KMS-11 (cell line): Measurements from ENCODE around the gene CCSER2.

ENCODE experiments used
- H2AFZ ChIP-seq: fragments of 200-600 bp; sonication (generic); 2 replicates; pipeline ENCODE4 v1.6.1; 2016; ENCODE audit warnings: antibody characterized with exemption, mixed run types, low read depth
- H3K27ac ChIP-seq: fragments of 200-600 bp; sonication (generic); 2 replicates; pipeline ENCODE4 v1.6.1; 2016; ENCODE audit warnings: mild to moderate bottlenecking, mixed run types
- H3K27me3 ChIP-seq: fragments of 200-600 bp; sonication (generic); 2 replicates; pipeline ENCODE4 v1.6.1; 2017; ENCODE audit warnings: mild to moderate bottlenecking, low read depth, mixed run types, moderate library complexity; ENCODE audit not compliant: insufficient read depth
- H3K36me3 ChIP-seq: fragments of 200-600 bp; sonication (generic); 2 replicates; pipeline ENCODE4 v1.6.1; 2017; ENCODE audit warnings: mild to moderate bottlenecking, mixed run types; ENCODE audit not compliant: insufficient read depth
- H3K4me1 ChIP-seq: fragments of 200-600 bp; sonication (generic); 2 replicates; pipeline ENCODE4 v1.6.1; 2016; ENCODE audit warnings: mild to moderate bottlenecking, low read depth, mixed run types; ENCODE audit not compliant: poor library complexity, severe bottlenecking
- H3K4me2 ChIP-seq: fragments of 200-600 bp; sonication (generic); 2 replicates; pipeline ENCODE4 v1.7.0; 2016; ENCODE audit warnings: mild to moderate bottlenecking, mixed run types
- H3K4me3 ChIP-seq: fragments of 200-600 bp; sonication (generic); IDR thresholded peaks from 2 replicates; pipeline ENCODE4 v1.6.1; 2017; ENCODE audit warnings: low read depth, low read length, mixed read lengths; ENCODE audit not compliant: insufficient read depth
- H3K79me2 ChIP-seq: fragments of 200-600 bp; sonication (generic); 2 replicates; pipeline ENCODE4 v1.6.1; 2016; ENCODE audit warnings: low read depth, mixed run types; ENCODE audit not compliant: insufficient read depth
- H3K9ac ChIP-seq: fragments of 200-600 bp; sonication (generic); 2 replicates; pipeline ENCODE4 v1.6.1; 2016; ENCODE audit warnings: mild to moderate bottlenecking, mixed run types
- H4K20me1 ChIP-seq: fragments of 200-600 bp; sonication (generic); 2 replicates; pipeline ENCODE4 v1.6.1; 2016; ENCODE audit warnings: mild to moderate bottlenecking, mixed run types; ENCODE audit not compliant: insufficient read depth
- TF ChIP-seq, protein P1 (sequence below): fragments of 200-600 bp; sonication (generic); conservative IDR thresholded peaks from 2 replicates; pipeline ENCODE4 v1.6.1; 2017; ENCODE audit warnings: low read depth, mild to moderate bottlenecking, antibody characterized with exemption, low read length, moderate library complexity, mixed read lengths

Gene CCSER2

DNA sequence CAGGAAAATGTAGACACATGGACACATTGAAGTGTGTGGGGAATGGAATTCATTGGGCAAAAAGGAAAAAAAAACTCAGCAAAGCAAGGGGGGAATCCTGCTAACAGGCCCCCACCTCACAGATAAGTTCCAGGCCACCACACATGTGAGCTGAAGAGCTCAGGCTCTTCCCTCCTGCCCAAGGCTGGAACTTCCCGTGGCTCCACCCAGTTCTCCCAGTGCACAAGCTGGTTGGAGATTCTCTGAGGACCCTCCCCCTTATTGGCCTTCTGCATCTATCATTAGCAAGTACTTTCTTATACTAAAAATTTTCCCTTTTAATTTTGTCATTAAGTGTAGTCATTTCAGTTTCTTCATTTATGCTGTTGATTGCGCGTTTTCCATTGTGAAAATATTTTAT, 190.8 kb downstream of the CCSER2 start:
- no peaks in the 10 kb centered on the region for H4K20me1 ChIP-seq
- no peak overlapping the region for H3K27ac ChIP-seq
- H2AFZ ChIP-seq: no peak overlapping the region
- H3K4me2 ChIP-seq: no peak overlapping the region
- H3K79me2 ChIP-seq: no peaks in the 10 kb centered on the region
- no peaks in the 10 kb centered on the region for H3K36me3 ChIP-seq
- H3K4me1 ChIP-seq: no peaks in the 10 kb centered on the region
- TF ChIP-seq, protein P1, sequence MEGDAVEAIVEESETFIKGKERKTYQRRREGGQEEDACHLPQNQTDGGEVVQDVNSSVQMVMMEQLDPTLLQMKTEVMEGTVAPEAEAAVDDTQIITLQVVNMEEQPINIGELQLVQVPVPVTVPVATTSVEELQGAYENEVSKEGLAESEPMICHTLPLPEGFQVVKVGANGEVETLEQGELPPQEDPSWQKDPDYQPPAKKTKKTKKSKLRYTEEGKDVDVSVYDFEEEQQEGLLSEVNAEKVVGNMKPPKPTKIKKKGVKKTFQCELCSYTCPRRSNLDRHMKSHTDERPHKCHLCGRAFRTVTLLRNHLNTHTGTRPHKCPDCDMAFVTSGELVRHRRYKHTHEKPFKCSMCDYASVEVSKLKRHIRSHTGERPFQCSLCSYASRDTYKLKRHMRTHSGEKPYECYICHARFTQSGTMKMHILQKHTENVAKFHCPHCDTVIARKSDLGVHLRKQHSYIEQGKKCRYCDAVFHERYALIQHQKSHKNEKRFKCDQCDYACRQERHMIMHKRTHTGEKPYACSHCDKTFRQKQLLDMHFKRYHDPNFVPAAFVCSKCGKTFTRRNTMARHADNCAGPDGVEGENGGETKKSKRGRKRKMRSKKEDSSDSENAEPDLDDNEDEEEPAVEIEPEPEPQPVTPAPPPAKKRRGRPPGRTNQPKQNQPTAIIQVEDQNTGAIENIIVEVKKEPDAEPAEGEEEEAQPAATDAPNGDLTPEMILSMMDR: no peak
- no peak overlapping the region for H3K9ac ChIP-seq
- H3K4me3 ChIP-seq: no peak overlapping the region
- H3K27me3 ChIP-seq: no peaks in the 10 kb centered on the region

DNA sequence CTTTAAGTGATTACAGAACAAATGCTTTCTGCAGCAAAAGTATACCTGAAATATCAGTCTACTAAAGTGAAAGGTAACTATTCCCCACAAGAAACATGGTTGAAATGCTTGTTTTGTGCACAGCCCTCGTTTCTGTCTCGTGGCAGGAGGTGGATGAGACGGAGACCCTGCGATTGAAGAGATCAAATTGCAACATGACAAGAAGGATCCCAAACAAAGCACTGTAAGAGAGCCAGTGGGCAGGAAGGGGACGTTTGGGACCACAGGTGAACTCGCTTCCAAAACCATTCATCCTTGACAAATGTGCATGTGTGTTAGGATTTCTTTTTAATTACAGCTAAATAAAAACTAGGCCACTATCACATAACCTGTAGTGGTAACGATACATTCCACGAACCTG, 192.6 kb downstream of the CCSER2 start:
- H3K4me2 ChIP-seq: no peak overlapping the region
- H3K27me3 ChIP-seq: no peaks in the 10 kb centered on the region
- H3K4me3 ChIP-seq: no peak overlapping the region
- H3K4me1 ChIP-seq: no peaks in the 10 kb centered on the region
- H3K36me3 ChIP-seq: no peaks in the 10 kb centered on the region
- no peak overlapping the region for H3K27ac ChIP-seq
- TF ChIP-seq, protein P1: no peak
- no peaks in the 10 kb centered on the region for H4K20me1 ChIP-seq
- H3K9ac ChIP-seq: no peak overlapping the region
- no peak overlapping the region for H2AFZ ChIP-seq
- no peaks in the 10 kb centered on the region for H3K79me2 ChIP-seq

DNA sequence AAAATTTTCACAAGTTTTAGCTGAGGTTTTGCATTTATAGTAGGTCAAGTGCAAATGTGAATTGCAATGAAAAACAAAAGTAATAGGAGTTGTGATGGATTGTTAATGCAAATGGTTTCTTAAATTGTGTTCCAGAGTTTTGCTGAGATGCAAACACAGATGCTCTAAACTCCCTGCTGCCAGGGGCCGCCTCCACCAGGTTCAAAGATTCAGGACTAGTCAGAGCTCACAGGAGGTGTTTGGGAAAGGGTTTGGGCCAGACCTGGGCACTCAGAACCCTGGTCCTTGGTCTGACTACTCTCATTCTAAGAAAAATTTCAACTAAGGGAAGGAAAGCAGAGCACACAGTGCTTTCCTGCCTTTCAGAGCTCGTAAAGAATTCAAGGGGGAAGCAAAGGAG, 193.1 kb downstream of the CCSER2 start:
- H3K4me2 ChIP-seq: no peak overlapping the region
- TF ChIP-seq, protein P1: no peak

DNA sequence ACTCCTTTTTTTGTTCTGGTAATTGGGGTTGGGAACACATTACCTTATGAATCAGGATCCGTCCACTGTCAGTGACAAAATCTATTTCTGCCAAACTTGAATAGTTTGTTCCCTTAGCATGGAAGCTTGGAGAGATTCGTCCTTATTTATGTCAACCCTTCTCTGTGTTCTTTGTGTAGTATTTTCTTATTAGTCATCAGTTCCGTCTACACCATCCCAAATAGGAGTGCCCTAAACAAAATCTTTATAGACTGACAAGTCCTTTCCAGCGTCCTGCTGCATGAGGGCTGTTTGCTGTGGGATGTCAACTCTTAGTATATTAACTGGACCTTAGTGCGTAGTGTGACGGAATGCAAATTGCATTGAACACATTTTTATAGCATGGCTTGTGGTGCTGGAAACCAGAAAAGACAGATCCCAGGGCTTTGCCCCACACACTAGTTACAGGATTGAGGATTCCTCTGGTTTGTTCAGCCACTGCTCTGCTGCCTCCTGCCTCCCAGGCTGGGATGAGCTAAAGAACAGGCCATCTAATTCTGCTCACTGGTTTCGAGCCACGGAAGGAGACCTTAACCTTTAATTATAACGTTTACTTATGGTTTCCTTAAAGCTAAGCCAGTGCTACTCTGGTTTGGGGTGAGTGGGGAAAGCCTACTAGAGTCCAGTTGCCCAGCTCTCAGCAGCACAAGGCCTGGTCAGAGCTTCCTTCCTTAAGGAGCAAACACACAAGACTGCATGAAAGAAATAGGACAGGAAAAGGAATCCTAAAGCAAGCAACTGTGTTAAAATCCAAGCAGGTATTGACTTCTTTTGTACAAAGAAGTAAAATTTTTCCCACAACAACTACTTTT, 194.4 kb downstream of the CCSER2 start:
- Histone ChIP-seq H3K4me3 (no peak overlapping the region), H3K36me3 (no peaks in the 10 kb centered on the region), H2AFZ (no peak overlapping the region), H3K4me1 (no peaks in the 10 kb centered on the region), H3K79me2 (no peaks in the 10 kb centered on the region), H3K9ac (no peak overlapping the region), H3K27ac (no peak overlapping the region), H3K4me2 (no peak overlapping the region), H4K20me1 (no peaks in the 10 kb centered on the region), H3K27me3 (no peaks in the 10 kb centered on the region)
- TF ChIP-seq, protein P1: no peak

More for the DNA sequence above, 193.1 kb downstream of the CCSER2 start:
- H4K20me1 ChIP-seq: no peaks in the 10 kb centered on the region
- H3K27ac ChIP-seq: no peak overlapping the region
- no peaks in the 10 kb centered on the region for H3K79me2 ChIP-seq
- no peak overlapping the region for H2AFZ ChIP-seq
- H3K36me3 ChIP-seq: no peaks in the 10 kb centered on the region
- no peaks in the 10 kb centered on the region for H3K27me3 ChIP-seq
- H3K9ac ChIP-seq: no peak overlapping the region
- no peak overlapping the region for H3K4me3 ChIP-seq
- H3K4me1 ChIP-seq: no peaks in the 10 kb centered on the region
